ENCODE measurements around the gene DMKN. TPM values are rescaled to one million over a fixed set of nuclear protein-coding genes. Genes with fewer than 3 reads are reported as not detected.

DMKN gene
- total RNA-seq: 10 to 100 TPM in 2 of 4 donors, 1 to 10 TPM in 2; 2.7 to 18.1 (median 10.0) TPM

- in situ Hi-C loops (cut with MboI; ENCODE audit: low pct_ligation_motif_present in 1 of 4, low pct_unique_long_range_greater_than_20kb in 1 of 4, low sequenced_read_pairs in 3 of 4) (no loop called here), intact Hi-C loops (cut with DNase I; ENCODE audit: low total_unique reads) (no loop called here)
- Histone ChIP-seq H3K4me3 (no peak within 1 kb of the TSS), H3K9me3 (no peaks in the 10 kb centered on the region), H3K27ac (no peak within 1 kb of the TSS), H3K36me3 (no peaks in the 10 kb centered on the region), H3K4me1 (peaks cover 0 to 20% (median 9%) of the 10 kb centered on the region in 4 donors), H3K27me3 (peaks cover 59% of the 10 kb centered on the region)
- 36% methylated on average over 15 of the region's 15 CpGs; no CpG with 5 or more reads in 1 of the 2 donors for WGBS, 2 donors (ENCODE audit: low coverage in 1 of 2)
- TF ChIP-seq, protein P1, sequence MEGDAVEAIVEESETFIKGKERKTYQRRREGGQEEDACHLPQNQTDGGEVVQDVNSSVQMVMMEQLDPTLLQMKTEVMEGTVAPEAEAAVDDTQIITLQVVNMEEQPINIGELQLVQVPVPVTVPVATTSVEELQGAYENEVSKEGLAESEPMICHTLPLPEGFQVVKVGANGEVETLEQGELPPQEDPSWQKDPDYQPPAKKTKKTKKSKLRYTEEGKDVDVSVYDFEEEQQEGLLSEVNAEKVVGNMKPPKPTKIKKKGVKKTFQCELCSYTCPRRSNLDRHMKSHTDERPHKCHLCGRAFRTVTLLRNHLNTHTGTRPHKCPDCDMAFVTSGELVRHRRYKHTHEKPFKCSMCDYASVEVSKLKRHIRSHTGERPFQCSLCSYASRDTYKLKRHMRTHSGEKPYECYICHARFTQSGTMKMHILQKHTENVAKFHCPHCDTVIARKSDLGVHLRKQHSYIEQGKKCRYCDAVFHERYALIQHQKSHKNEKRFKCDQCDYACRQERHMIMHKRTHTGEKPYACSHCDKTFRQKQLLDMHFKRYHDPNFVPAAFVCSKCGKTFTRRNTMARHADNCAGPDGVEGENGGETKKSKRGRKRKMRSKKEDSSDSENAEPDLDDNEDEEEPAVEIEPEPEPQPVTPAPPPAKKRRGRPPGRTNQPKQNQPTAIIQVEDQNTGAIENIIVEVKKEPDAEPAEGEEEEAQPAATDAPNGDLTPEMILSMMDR (IDR thresholded peaks at IDR 0.05): no peak
- TF ChIP-seq EP300 (IDR thresholded peaks at IDR 0.05; ENCODE audit: low read depth) (no peak), POLR2AphosphoS5 (IDR thresholded peaks at IDR 0.05) (no peak), POLR2A (IDR thresholded peaks at IDR 0.05) (no peak)
- no peak for DNase-seq
Measured at GRCh38 chr19:35513628-35514281, at the start of gene DMKN. Gene DMKN, minus strand, starts transcription at chr19:35513649. Its CDS starts 174 bp downstream, at chr19:35513475.

- in situ Hi-C loops (cut with MboI; ENCODE audit: low pct_ligation_motif_present in 1 of 4, low pct_unique_long_range_greater_than_20kb in 1 of 4, low sequenced_read_pairs in 3 of 4) (no loop called here), intact Hi-C loops (cut with DNase I; ENCODE audit: low total_unique reads) (no loop called here)
- no peak overlapping the region for H3K27ac ChIP-seq
- WGBS, 2 donors (ENCODE audit: low coverage in 1 of 2): 63 to 69% methylated on average over 2 of the region's 2 CpGs
- H3K4me3 ChIP-seq: no peak overlapping the region
- TF ChIP-seq POLR2AphosphoS5 (IDR thresholded peaks at IDR 0.05) (no peak), POLR2A (IDR thresholded peaks at IDR 0.05) (no peak), EP300 (IDR thresholded peaks at IDR 0.05; ENCODE audit: low read depth) (no peak)
- TF ChIP-seq, protein P1 (IDR thresholded peaks at IDR 0.05): no peak
- peaks cover 42% of the 10 kb centered on the region for H3K27me3 ChIP-seq
- peaks cover 0 to 8% (median 7%) of the 10 kb centered on the region in 4 donors for H3K4me1 ChIP-seq
- DNase-seq: no peak
- H3K9me3 ChIP-seq: no peaks in the 10 kb centered on the region
- no peaks in the 10 kb centered on the region for H3K36me3 ChIP-seq
Measured at GRCh38 chr19:35562776-35563175, 49.3 kb upstream of the DMKN start.

DNA sequence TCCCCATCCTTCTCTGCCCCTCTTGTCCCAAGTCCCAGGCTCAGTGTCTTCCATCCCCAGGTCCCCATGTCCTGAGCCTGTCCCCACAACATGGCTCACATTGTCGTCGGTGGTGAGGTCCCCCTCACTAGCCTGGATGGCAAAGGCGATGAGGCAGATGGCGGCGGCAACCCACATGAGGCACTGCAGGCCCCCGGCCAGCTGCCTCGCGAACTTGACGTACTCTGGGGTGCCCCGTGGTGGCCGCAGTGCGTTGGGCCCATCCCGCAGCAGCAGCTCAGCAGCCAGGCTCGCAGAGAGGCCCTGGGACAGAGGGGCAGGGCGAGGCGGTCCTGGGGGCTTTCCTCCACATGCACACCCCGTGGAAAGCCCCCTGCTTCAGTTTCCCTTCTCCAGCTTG, 48.9 kb upstream of the DMKN start:
- in situ Hi-C loops (cut with MboI; ENCODE audit: low pct_ligation_motif_present in 1 of 4, low pct_unique_long_range_greater_than_20kb in 1 of 4, low sequenced_read_pairs in 3 of 4): no loop called here
- intact Hi-C loops (cut with DNase I; ENCODE audit: low total_unique reads): no loop called here
- H3K4me1 ChIP-seq: peaks cover 0 to 12% (median 9%) of the 10 kb centered on the region in 4 donors

GRCh38 chr19:35561436-35561835, 48.0 kb upstream of the DMKN start:
- Histone ChIP-seq H3K36me3 (no peaks in the 10 kb centered on the region), H3K27ac (no peak overlapping the region), H3K4me3 (no peak overlapping the region), H3K4me1 (peaks cover 0 to 12% (median 9%) of the 10 kb centered on the region in 4 donors), H3K9me3 (no peaks in the 10 kb centered on the region), H3K27me3 (peaks cover 48% of the 10 kb centered on the region)
- intact Hi-C loops (cut with DNase I; ENCODE audit: low total_unique reads): no loop called here
- no peak for DNase-seq
- in situ Hi-C loops (cut with MboI; ENCODE audit: low pct_ligation_motif_present in 1 of 4, low pct_unique_long_range_greater_than_20kb in 1 of 4, low sequenced_read_pairs in 3 of 4): no loop called here
- 72 to 78% methylated on average over 6 of the region's 6 CpGs for WGBS, 2 donors (ENCODE audit: low coverage in 1 of 2)
- TF ChIP-seq POLR2A (IDR thresholded peaks at IDR 0.05) (no peak), POLR2AphosphoS5 (IDR thresholded peaks at IDR 0.05) (no peak), EP300 (IDR thresholded peaks at IDR 0.05; ENCODE audit: low read depth) (no peak)
- TF ChIP-seq, protein P1 (IDR thresholded peaks at IDR 0.05): no peak

More for the DNA sequence above, 48.9 kb upstream of the DMKN start:
- DNase-seq: no peak
- WGBS, 2 donors (ENCODE audit: low coverage in 1 of 2): 38 to 71% methylated on average over 4 to 17 of the region's 17 CpGs
- Histone ChIP-seq H3K9me3 (no peaks in the 10 kb centered on the region), H3K27me3 (peaks cover 45% of the 10 kb centered on the region), H3K36me3 (no peaks in the 10 kb centered on the region), H3K27ac (no peak overlapping the region), H3K4me3 (no peak overlapping the region)
- TF ChIP-seq EP300 (IDR thresholded peaks at IDR 0.05; ENCODE audit: low read depth): no peak
- TF ChIP-seq POLR2AphosphoS5 (IDR thresholded peaks at IDR 0.05): no peak
- TF ChIP-seq, protein P1 (IDR thresholded peaks at IDR 0.05): no peak
- TF ChIP-seq POLR2A (IDR thresholded peaks at IDR 0.05): no peak

Measured in transverse colon (tissue), 4 donors.